WERI-Rb-1 (cell line): ENCODE results near the gene EIF4E.

Source experiments
- DNase-seq: peaks from one replicate; pipeline ENCODE4 v3.0.0-alpha.2; 2020
- H3K27ac ChIP-seq: fragments of 250-450 bp; sonication (Bioruptor Pico); 2 replicates; pipeline ENCODE4 v1.5.1; 2020; ENCODE audit warnings: mild to moderate bottlenecking, moderate library complexity
- H3K27me3 ChIP-seq: fragments of 250-450 bp; sonication (Bioruptor Pico); 2 replicates; pipeline ENCODE4 v1.5.1; 2021; ENCODE audit warnings: mild to moderate bottlenecking, low read depth, moderate library complexity; ENCODE audit not compliant: insufficient read depth, severe bottlenecking
- H3K36me3 ChIP-seq: fragments of 250-450 bp; sonication (Bioruptor Pico); 2 replicates; pipeline ENCODE4 v1.5.1; 2020; ENCODE audit warnings: mild to moderate bottlenecking, moderate library complexity
- H3K4me3 ChIP-seq: 2 replicates; pipeline ENCODE4 v1.5.1; 2011; ENCODE audit warnings: low read depth, mild to moderate bottlenecking, control low read depth, low read length
- H3K9me3 ChIP-seq: fragments of 250-450 bp; sonication (Bioruptor Pico); 2 replicates; pipeline ENCODE4 v1.5.1; 2021; ENCODE audit warnings: mild to moderate bottlenecking, moderate library complexity; ENCODE audit not compliant: severe bottlenecking
- TF ChIP-seq, protein P1 (sequence below): IDR thresholded peaks from 2 replicates; pipeline ENCODE4 v1.5.1; 2011; ENCODE audit warnings: low read depth, mild to moderate bottlenecking, control low read depth, inconsistent platforms, low read length

EIF4E gene

GRCh38 chr4:98865059-98865458, 63.9 kb downstream of the EIF4E start:
- TF ChIP-seq, protein P1, sequence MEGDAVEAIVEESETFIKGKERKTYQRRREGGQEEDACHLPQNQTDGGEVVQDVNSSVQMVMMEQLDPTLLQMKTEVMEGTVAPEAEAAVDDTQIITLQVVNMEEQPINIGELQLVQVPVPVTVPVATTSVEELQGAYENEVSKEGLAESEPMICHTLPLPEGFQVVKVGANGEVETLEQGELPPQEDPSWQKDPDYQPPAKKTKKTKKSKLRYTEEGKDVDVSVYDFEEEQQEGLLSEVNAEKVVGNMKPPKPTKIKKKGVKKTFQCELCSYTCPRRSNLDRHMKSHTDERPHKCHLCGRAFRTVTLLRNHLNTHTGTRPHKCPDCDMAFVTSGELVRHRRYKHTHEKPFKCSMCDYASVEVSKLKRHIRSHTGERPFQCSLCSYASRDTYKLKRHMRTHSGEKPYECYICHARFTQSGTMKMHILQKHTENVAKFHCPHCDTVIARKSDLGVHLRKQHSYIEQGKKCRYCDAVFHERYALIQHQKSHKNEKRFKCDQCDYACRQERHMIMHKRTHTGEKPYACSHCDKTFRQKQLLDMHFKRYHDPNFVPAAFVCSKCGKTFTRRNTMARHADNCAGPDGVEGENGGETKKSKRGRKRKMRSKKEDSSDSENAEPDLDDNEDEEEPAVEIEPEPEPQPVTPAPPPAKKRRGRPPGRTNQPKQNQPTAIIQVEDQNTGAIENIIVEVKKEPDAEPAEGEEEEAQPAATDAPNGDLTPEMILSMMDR: no peak
- DNase-seq: no peak
- no peak overlapping the region for H3K27ac ChIP-seq
- H3K27me3 ChIP-seq: no peaks in the 10 kb centered on the region
- no peaks in the 10 kb centered on the region for H3K9me3 ChIP-seq
- H3K4me3 ChIP-seq: no peak overlapping the region
- no peaks in the 10 kb centered on the region for H3K36me3 ChIP-seq

DNA sequence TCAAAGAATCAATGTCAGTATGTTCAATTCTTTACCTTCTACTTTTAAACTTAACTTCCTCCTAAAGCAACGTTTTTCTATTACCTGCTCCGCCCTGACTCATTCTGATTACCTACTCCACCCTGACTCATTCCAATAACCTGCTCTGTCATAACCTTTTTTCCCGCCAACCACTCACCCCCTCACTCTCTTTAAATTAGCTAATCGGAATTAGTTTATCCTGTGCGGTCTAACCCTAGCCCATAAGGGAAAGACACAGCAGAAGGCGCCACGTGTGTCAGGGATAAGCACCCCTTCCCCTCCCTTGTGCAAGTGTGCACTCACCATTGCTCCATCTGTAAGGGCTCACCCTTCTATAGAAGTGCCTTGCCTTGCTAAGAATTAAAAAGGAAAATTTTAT, 64.4 kb downstream of the EIF4E start:
- Histone ChIP-seq H3K36me3 (no peaks in the 10 kb centered on the region), H3K9me3 (no peaks in the 10 kb centered on the region), H3K27ac (no peak overlapping the region), H3K27me3 (no peaks in the 10 kb centered on the region), H3K4me3 (no peak overlapping the region)
- DNase-seq: no peak
- TF ChIP-seq, protein P1: no peak

- no peaks in the 10 kb centered on the region for H3K9me3 ChIP-seq
- H3K27ac ChIP-seq: no peak overlapping the region
- no peaks in the 10 kb centered on the region for H3K27me3 ChIP-seq
- no peaks in the 10 kb centered on the region for H3K36me3 ChIP-seq
- DNase-seq: no peak
- TF ChIP-seq, protein P1: no peak
- H3K4me3 ChIP-seq: no peak overlapping the region
Measured at GRCh38 chr4:98862371-98862770, 66.6 kb downstream of the EIF4E start.

DNA sequence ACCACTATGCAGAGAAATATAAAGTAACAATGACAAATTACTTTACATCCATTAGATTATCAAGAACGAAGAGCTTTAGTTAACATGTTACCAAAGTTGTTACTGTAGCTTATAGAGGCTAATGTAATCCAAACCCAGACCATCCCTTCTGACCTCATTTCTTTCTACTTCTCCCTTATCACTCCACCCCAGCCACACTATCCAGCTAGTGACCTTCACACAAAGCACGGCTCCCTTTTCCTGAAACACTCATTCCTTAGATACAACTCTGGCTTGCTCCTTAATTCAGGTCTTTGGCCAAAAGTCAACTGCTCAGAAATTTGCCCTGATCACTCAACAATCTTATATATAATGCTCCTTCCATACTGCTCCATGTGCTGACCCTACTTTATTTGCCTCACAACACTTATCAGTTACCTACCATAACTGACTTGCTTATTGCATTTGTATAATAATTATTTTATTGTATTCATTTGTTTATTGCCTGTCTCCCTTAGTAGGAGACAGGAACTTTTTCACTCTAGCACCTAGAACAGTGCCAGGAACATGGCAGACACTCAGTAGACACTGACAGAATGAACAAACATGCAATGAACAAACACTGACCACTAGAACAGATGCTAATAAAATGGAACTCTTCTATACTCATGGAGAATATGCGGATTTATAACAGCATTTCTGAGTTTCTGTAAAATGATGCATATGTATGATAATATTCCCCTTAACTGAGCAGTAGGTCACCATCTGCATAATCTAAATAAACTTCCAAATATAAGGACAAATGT, 67.6 kb downstream of the EIF4E start:
- no peaks in the 10 kb centered on the region for H3K27me3 ChIP-seq
- no peak for DNase-seq
- no peaks in the 10 kb centered on the region for H3K9me3 ChIP-seq
- no peak overlapping the region for H3K4me3 ChIP-seq
- TF ChIP-seq, protein P1: no peak
- no peaks in the 10 kb centered on the region for H3K36me3 ChIP-seq
- H3K27ac ChIP-seq: no peak overlapping the region

DNA sequence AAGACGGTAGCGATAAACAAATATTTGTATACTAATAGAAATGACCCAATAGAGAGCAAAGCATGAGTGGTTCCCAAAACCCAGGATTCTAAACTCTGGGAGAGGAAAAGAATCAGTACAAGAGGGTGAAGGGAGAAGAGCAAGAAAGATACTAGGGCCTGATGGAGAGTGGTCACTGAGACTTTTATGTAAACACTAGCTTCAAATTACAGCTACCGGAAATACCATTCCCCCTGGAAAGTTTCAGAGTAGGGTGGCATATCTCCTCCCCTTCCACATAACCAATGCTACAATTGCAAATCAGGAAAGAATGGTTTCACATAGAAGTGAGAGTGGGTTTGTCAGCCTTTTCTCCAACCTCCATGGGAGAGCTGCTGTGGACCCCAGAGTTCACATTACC, 77.1 kb downstream of the EIF4E start:
- no peak for DNase-seq
- Histone ChIP-seq H3K27me3 (no peaks in the 10 kb centered on the region), H3K36me3 (no peaks in the 10 kb centered on the region), H3K4me3 (no peak overlapping the region), H3K9me3 (no peaks in the 10 kb centered on the region), H3K27ac (no peak overlapping the region)
- TF ChIP-seq, protein P1: no peak

DNA sequence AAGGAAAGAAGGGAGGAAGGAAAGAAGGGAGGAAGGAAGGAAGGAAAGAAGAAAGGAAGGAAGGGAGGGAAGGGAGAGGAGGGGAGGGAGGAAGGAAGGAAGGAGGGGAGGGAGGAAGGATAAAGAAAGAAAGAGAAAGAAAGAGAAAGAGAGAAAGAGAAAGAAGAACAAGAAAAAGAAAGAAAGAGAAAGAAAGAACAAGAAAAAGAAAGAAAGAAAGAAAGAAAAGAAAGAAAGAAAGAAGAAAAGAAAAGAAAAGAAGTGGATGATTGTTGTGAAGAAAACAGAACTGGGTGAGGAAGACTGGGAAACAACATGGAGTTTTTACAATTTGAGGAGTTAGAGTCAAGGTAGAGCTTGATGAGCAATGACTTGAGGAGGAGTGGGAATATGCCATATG, 78.0 kb downstream of the EIF4E start:
- Histone ChIP-seq H3K4me3 (no peak overlapping the region), H3K27me3 (no peaks in the 10 kb centered on the region), H3K27ac (no peak overlapping the region), H3K36me3 (no peaks in the 10 kb centered on the region), H3K9me3 (no peaks in the 10 kb centered on the region)
- no peak for DNase-seq
- TF ChIP-seq, protein P1: no peak
